HG03280 (cell line): ENCODE measurements around the gene GLIPR1.
"Not testable (repeated sequence)": the region's sequence is repeated elsewhere in the genome, so short reads cannot be mapped to it uniquely, and the experiment has no call there.

ENCODE experiments used
- ATAC-seq: cut with Tn5 transposase; IDR thresholded peaks from one replicate; pipeline ENCODE4 v1.9.1; 2021; ENCODE audit warnings: mild to moderate bottlenecking, moderate library complexity; ENCODE audit not compliant: unreplicated experiment

Gene GLIPR1

DNA sequence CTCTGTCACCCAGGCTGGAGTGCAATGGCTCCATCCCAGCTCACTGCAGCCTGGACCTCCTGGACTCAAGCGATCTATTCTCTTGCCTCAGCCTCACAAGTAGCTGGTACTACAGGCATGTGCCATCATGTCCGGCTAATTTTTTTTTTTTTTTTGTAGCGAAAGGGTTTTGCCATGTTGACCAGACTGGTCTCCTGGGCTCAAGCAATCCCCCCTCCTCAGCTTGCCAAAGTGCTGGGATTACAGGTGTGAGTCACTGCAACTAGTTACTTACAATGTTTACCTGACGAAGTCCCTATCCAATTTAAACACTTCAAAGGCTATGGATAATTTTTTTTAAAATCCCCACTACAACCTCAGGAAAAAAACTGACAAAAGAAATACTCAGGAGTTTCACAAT is 29.1 kb downstream of the GLIPR1 start:
- no peak for ATAC-seq

DNA sequence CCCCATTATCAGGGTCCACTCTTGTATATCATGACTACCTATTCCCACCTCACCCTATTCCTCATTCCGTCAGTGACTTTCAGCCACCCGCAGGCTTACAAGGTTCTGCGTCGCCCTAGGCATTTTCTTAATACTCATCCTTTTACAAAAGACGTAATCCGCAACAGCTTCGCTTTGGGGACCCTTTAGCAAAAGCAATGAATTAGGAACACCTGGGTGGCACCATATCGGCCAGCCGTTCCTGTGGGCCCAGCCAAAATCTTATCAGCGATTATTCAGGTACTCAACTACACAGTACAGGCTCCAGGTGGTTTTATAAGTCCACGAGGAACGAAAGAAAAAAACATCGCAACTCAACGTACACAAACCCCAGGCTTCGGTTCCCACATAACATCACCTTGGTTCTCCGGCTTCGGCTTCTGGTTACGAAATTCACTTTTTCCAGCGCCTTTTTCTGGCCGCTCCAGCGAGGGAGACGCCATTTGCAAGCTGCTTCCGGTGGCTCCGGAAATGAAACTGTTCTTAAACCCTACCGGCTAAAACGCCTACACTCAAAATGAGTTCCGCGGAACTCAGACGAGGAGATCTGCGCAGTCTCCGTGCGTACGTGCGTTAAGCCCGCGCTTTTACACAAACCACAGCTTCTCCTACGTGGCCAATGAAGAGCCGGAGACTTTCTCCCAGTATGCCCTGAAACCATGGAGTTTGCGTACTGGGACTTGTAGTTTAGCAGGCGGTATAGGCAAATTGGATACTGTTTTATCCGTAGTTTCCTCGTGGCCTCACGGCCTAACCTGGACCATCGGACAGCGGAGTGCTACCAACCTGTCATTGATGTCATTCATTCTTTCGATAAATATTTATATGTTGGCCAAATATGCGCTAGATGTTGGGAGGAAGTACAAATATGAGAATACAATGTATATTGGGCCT is 30.8 kb downstream of the GLIPR1 start, which contains the start of gene KRR1:
Gene KRR1 (minus strand): TSS at position 494 of the 933 bp plus-strand sequence. CDS start 12 bp downstream, at position 482.
- peak; percentile 95 for ATAC-seq

DNA sequence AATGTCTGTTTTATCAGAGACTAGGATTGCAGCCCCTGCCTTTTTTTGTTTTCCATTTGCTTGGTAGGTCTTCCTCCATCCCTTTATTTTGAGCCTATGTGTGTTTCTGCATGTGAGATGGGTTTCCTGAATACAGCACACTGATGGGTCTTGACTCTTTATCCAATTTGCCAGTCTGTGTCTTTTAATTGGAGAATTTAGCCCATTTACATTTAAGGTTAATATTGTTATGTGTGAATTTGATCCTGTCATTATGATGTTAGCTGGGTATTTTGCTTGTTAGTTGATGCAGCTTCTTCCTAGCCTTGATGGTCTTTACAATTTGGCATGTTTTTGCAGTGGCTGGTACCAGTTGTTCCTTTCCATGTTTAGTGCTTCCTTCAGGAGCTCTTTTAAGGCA is 40.7 kb downstream of the GLIPR1 start:
- ATAC-seq = not testable (repeated sequence)

DNA sequence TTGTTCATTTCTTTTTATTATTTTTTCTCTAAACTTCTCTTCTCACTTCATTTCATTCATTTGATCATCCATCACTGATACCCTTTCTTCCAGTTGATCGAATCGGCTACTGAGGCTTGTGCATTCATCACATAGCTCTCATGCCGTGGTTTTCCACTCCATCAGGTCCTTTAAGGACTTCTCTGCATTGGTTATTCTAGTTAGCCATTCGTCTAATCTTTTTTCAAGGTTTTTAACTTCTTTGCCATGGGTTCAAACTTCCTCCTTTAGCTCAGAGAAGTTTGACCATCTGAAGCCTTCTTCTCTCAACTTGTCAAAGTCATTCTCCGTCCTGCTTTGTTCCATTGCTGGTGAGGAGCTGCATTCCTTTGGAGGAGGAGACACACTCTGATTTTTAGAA is 41.6 kb downstream of the GLIPR1 start:
- not testable (repeated sequence) for ATAC-seq

DNA sequence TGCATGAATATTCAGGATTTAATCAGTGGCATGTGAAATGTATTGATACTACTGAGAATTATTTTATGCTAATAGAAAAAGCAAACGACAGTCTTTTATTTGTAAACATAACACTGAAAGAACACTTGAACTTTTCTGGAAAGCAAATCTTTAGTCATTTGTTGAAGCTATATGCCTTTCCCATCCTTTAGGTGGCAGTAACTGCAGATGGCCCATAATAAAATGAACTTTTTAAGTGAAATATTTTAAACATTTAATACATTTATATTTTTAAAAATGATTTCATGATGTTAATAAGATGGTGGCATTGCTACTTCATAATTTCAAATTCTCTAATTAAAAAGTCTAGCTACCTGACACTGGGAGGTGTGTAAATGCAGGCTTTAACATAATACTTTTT is 44.7 kb downstream of the GLIPR1 start:
- no peak for ATAC-seq

DNA sequence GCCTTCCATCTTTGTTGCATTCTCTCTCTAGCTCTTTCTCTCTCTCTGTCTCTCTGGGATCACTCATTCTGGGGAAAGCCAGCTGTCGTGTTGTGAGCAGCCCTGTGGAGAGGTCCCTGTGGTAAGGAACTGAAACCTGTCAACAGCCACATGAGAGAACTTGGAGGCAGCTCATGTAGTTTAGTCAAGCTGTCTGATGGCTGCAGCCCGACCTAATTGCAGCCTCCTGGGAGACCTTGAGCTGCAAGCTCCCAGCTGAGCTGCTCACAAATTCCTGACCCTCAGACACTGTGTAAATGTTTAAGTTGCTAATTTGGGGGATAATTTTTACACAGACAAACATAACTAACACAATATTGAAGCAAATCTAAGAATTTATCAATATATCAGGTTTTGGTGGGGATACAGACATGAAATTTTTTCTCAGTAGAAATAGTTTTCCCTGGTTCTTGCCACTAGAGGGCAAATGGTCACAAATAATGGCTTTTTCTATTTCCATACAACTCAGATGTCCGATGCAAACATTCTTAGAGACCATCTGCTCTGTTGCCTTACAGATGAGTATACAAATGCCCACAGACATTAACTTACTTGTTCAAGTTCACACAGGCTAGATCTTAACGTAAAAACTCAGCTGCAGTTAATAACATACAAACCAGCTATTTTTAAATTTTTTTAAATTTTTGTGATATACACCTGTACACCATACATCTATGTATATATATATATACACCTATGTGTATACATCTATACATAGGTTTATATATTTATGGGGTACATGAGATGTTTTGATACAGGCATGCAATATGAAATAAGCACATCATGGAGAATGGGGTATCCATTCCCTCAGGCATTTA is 46.3 kb downstream of the GLIPR1 start:
- peak; percentile 88 for ATAC-seq

DNA sequence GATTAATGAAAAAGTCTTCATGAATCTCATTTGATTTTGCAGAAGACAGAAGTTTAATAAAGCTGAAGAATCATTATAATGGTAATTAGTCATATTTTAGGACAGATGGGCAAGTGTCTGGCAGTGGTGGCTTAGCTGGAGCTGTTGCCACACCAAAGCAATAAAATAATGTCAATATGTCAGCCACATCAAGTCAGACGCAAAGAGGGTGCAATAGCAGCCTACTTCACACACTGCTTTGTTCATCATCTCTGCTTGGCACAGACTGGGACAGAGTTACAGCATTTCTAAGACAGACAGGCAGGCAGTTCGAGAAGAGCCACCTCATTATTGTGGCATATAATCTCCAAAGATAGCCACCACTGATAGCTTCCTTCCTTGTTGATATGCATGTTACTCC is 47.7 kb downstream of the GLIPR1 start:
- ATAC-seq = no peak

DNA sequence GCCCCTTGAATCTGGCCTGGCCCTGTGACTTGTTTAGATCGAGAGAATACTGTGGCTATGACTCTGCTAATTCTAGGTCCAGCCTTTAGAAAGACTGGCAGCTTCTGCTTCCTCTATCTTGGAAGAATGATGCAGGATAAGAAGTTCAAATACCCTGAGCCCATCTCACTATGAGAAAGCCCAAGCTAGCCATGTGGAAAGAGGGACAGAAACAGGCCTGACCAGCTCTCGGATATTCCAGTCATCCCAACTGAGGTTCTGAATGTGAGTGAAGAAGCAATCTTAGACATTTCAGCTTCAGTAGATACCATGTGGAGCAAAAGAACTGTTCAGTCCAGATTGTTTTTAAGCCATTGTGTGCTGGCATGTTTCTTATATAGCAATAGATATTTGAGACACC is 48.1 kb downstream of the GLIPR1 start:
- no peak for ATAC-seq

DNA sequence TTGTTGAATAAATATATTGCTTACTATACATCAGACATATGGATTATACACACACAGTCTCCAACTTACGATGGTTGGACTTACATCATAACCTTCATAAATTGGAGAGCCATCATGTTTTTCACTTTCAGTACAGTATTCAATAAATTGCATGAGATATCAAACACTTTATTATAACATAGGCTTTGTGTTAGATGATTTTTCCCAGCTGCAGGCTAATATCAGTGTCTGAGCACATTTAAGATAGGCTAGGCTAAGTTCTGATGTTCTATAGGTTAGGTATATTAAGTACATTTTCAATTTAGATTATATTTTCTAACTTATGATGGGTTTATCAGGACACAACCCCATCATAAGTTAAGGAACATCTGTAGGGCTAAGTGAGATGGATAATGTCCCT is 48.8 kb downstream of the GLIPR1 start:
- ATAC-seq = no peak

DNA sequence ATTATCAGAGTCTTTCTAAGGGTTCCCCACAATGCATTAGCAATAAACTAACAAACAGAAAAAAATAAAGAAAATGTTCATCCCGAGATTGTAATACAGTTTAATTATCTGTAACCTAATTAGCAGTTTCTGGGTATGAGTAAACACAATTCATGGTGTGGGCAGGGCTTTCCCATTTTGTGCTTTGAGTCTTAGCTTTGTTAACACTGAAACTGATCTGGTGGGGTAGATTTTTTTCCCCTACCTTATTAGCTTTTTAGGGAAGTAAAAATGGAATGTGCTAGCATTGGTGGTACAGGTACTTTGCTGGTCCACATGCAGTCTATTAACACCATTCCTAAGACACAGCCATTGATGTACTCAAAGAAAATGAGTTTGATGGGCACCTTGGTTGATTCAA is 49.3 kb downstream of the GLIPR1 start:
- ATAC-seq = no peak

DNA sequence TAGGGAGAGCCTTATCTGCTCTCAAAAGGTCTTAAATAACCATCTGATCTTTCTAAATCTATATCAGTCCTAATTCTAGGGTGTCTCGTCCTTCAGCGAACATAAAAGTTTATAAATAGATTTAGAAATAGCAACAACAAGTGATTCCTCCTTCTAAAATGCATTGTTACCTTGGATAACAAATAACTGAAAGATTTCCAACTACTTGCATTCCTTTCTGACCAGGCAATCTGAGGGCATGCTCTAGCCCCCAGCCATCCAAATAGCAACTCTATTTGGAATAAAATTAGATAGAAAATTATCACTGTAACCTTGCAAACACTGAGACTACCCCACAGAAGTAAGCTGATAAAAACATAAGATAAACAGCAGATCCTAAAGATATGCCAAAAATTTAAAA is 52.7 kb downstream of the GLIPR1 start:
- no peak for ATAC-seq

DNA sequence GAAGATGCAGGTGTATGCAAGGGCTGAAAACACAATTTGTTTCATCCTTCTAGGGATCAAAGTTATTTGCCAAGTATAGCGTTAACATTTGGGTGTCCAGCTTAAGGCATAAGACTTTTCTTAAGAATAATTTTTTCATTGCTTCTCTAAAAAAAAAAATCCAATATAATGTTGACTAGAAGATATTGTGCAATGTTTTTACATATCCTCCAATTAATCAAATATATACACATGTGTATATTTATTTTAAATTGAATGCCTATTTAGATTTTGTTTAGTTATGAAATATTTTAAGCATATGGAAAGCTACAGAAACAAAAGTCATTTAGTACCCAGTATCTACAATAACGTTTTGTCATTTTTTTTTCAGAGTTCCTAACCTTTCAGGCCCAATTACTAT is 59.3 kb downstream of the GLIPR1 start:
- ATAC-seq = no peak

DNA sequence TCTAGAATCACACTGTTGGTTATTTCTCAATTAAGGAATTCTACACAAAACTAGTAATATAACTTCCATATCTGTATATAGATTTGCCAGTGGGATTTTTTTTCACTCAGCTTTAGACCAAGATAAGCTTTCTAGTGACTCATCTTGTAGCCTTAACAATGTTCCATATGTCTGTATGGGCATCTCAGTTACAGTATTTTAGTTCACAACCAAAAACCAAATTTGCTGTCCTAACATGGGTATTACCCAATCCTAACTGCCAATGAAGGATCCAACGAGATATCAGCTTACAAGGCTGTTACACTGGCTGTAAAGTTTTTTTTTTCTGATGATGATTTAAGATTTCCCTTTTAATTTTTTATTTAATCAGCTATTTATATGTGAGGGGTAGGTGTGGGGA is 62.4 kb downstream of the GLIPR1 start:
- ATAC-seq = no peak

DNA sequence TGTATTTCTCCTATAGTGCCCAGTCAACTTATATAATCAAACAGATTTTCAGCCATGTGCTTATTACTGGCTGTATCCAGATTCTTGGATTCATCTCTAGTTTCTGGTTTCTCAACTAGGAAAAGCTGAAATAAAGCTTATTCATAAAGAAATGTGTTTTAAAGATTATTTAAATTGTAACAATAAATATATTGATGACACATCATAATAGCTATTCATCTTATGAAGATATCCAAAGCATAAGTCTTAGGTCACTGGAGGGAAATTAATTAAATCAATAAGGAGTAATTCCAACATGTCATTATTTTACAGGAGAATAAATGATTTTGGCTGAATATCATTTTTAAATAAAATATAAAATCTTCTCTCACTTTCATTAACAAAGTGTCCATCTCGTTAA is 63.0 kb downstream of the GLIPR1 start:
- ATAC-seq = no peak

DNA sequence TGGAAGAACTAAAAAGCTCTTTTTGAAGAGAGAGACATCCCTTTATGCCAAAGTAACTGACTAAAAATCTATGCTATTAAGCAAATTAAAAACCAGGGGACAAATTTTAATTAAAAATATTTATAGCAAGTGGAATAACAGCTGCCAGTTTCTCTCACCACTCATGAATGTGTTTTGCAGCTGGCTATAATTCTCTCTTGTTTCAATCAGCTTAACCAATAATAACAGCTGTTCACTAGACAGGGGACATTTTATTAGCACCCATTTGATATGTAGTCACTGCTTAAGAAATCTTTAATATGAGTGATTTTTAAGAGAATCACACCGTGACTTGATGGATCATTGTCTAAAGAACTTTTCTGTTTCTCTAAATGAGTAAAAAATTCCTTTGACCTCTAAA is 65.1 kb downstream of the GLIPR1 start:
- ATAC-seq = no peak

DNA sequence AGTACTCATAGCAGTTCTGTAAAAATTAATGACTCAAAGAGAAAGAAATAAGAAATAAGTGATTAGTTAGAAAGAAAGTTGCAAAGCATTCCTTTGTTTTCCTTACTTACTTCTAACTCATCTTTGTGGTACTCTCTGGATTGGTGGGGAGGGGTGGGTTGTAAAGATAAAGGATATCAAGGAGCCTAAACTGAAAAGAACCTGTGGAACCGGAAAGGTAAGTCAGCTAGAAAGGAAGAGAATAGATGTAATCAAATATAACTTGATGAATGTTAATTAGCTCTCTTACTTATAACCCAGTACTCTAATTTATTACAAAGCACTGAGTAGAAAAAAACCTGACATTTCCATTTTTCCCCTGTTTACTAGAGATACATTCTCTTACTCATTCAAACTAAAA is 68.3 kb downstream of the GLIPR1 start:
- no peak for ATAC-seq

DNA sequence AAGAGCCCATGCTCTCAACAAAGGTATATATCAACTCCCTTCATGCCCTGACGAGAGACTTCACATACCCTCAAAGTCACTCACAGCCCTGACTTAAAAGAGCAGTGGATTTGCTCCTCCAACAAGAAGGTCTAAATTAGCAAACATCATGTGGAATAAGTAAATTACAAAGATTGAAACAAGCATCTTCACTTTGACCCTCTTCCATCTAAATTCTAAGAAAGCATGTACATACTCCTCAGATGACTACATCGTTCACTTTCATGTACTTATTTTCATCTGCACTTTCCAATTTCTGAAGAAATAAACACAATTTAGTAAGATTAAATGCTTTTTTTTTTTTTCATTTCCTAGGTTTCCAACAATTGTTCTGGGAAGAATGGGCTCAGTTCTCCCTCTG is 69.4 kb downstream of the GLIPR1 start:
- ATAC-seq = no peak

DNA sequence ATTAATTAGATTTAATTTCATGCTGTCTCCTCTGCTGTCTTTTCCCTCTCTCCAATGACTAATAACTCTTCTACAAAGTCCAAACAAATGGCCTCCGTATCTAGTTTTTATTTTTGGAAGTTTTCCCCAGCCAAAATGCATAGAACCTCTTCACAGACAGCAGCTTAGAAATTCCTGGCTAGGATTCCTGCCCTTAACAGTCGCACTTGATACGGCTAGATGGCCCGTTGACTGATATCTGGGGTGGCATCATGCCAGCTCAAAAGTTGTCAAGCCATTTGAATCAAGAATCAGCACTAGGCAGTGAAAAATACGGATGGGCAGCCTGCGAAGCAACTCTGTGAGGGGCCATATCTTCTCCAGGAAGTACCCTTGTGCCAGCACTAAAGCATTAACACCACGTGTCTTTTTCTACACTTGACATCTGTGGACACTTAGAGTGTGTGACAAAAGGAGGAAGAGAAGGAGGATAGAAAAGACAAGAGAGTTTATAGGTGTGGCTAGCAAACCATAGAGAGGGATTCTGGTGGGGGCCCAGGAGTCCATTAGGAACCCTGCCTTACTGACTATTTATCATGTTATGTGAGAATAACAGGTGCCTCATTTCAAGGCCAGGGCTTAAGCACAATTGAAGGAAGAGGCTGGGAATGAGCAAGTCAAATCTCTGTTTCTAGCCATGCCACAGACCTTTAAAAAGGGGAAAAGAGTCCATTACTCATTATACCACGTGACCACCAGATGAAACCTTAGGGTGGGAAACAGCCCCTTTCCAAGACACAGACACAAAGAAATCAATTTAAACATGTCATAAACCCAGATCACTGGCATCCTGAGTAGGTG is 70.1 kb downstream of the GLIPR1 start:
- no peak for ATAC-seq

DNA sequence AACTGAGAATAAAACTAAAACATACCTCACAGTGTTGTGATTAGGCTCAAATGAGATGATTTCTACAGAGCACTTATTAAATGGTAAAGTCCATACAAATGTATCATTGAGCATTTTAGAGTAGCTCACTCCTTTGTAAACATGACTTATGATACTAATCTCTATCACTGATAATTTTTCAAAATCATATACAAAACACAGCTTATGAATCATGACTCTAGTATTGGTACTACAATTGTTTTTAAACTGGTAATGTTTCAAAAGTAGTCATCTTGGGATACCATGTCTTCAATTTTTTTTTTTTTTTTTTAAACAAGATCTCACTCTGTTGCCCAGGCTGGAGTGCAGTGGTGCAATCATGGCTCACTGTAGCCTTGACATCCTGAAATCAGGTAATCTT is 70.9 kb downstream of the GLIPR1 start:
- ATAC-seq = no peak

DNA sequence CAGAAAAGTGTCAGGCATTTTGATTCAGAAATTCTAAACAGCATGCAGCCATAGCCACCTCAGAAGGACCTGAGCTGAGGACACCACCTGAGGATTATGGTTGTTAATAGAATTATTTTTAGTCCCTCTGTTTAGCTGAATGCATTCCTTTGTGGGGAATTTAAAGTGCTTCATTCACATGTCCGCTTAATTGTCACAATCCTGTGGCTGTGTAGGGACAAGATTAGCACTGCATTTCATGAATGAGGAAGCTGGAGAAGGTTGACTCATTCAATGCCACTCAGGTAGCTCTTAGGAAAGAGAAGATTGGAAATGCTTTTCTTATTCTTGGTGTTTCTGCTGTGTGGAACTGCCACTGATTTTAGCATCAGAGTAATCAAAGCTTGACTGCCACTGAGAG is 72.8 kb downstream of the GLIPR1 start:
- ATAC-seq = no peak
